ENCODE data around the gene EHHADH. TPM values are rescaled to one million over a fixed set of nuclear protein-coding genes. Genes with fewer than 3 reads are reported as not detected.
"Not testable (repeated sequence)": the region's sequence is repeated elsewhere in the genome, so short reads cannot be mapped to it uniquely, and the experiment has no call there.

Gene EHHADH
- total RNA-seq, 1 experiment from 2014 or later = 9.3 TPM

- no peak for DNase-seq (ENCODE audit: low read depth)
- in situ Hi-C loops (cut with HindIII; ENCODE audit: low pct_unique_long_range_greater_than_20kb, low sequenced_read_pairs) = no loop called here
These were observed 9.6 kb upstream of the EHHADH start for GRCh38 chr3:185263423-185263822.

DNA sequence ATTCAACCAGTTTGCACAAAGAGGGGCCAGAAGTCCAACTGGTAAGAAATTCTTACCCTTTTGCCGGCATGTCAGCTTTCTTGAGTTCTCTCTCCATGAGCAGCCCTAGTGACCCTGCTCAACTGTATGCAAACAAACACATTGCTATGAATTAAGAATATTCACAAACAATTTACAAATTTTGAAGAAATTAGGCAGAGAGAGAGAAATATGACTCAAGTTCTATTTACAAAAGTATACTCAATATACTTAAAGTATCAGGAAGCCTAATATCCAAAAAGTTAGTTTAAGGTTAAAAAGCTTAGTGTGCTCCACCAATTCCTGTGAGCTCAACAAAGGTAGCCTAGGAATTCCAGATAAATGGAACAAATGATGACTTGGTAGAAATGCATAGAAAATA, 3.5 kb upstream of the EHHADH start:
- in situ Hi-C loops (cut with HindIII; ENCODE audit: low pct_unique_long_range_greater_than_20kb, low sequenced_read_pairs) = no loop called here
- DNase-seq (ENCODE audit: low read depth) = no peak

- no peak for DNase-seq (ENCODE audit: low read depth)
- in situ Hi-C loops (cut with HindIII; ENCODE audit: low pct_unique_long_range_greater_than_20kb, low sequenced_read_pairs) = no loop called here
These were observed 950 bp upstream of the EHHADH start for GRCh38 chr3:185254799-185255198.

GRCh38 chr3:185253133-185253532, 716 bp downstream of the EHHADH start:
- DNase-seq (ENCODE audit: low read depth); in situ Hi-C loops (cut with HindIII; ENCODE audit: low pct_unique_long_range_greater_than_20kb, low sequenced_read_pairs): not testable (repeated sequence)

- no peak for DNase-seq (ENCODE audit: low read depth)
These were observed 2.6 kb downstream of the EHHADH start for GRCh38 chr3:185251272-185251671.

GRCh38 chr3:185250653-185251052, 3.2 kb downstream of the EHHADH start:
- in situ Hi-C loops (cut with HindIII; ENCODE audit: low pct_unique_long_range_greater_than_20kb, low sequenced_read_pairs) = no loop called here
- peak; percentile 16 for DNase-seq (ENCODE audit: low read depth)

More at GRCh38 chr3:185251272-185251671, 2.6 kb downstream of the EHHADH start:
- in situ Hi-C loops (cut with HindIII; ENCODE audit: low pct_unique_long_range_greater_than_20kb, low sequenced_read_pairs) = no loop called here

GRCh38 chr3:185250247-185250646, 3.6 kb downstream of the EHHADH start:
- in situ Hi-C loops (cut with HindIII; ENCODE audit: low pct_unique_long_range_greater_than_20kb, low sequenced_read_pairs) = no loop called here

DNA sequence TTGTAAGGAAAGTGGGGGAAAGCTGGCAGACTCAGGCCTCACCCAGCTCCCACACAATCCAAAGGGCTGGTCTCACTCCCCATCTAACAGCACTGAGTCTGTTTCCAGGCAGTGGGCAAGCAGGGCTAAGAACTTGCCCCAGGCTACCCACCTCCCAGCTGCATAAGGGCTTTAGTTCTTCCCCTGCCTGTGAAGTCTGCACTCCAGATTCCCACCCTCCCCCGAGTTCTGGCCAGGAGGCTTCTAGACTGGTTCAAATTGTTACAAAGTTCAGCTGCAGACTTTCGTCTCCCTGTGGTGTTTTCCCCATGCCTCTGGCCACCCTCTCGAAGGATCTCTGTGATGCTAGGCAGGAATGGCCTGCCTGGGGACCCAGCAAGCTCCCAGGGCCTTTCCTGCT, 11.2 kb downstream of the EHHADH start:
- in situ Hi-C loops (cut with HindIII; ENCODE audit: low pct_unique_long_range_greater_than_20kb, low sequenced_read_pairs) = no loop called here
- DNase-seq (ENCODE audit: low read depth) = no peak

More at GRCh38 chr3:185250247-185250646, 3.6 kb downstream of the EHHADH start:
- DNase-seq (ENCODE audit: low read depth) = peak; percentile 27

GRCh38 chr3:185236969-185237368, 16.9 kb downstream of the EHHADH start:
- in situ Hi-C loops (cut with HindIII; ENCODE audit: low pct_unique_long_range_greater_than_20kb, low sequenced_read_pairs) = no loop called here
- DNase-seq (ENCODE audit: low read depth) = no peak

GRCh38 chr3:185233328-185233727, 20.5 kb downstream of the EHHADH start:
- DNase-seq (ENCODE audit: low read depth) = no peak
- in situ Hi-C loops (cut with HindIII; ENCODE audit: low pct_unique_long_range_greater_than_20kb, low sequenced_read_pairs) = no loop called here

DNA sequence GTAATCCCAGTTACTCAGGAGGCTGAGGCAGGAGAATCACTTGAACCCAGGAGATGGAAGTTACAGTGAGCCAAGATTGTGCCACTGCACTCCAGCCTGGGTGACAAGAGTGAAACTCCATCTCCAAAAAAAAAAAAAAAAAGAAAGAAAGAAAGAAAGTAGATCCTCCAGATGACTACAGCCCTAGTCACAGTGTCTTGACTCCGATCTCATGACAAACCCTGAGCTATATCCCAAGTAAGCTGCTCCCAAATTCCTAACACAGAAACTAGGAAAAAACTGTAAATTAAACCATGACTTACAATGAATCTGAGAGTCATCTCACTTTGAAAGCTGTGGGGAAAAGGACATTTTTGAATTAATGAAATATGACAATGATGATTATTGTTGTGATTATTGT, 27.3 kb downstream of the EHHADH start:
- in situ Hi-C loops (cut with HindIII; ENCODE audit: low pct_unique_long_range_greater_than_20kb, low sequenced_read_pairs); DNase-seq (ENCODE audit: low read depth): not testable (repeated sequence)

DNA sequence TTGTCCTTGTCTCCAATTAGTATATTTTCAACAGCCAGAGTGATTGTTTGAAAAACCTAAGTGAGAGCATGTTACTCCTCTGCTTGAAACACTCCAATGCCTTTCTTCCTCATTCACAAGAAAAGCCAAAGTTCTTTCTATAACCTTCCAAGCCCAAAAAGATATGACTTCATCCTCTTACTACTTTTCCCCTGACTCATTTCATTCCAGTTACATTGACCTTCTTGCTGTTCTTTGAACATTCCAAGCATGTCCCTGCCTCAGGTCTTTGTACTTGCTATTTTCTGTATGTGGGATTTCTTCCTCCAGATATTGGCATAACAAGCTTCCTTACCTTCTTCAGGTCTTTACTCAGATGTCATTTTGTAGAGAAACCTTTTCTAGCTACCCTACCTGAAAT, 28.3 kb downstream of the EHHADH start:
- DNase-seq (ENCODE audit: low read depth) = peak; percentile 11
- in situ Hi-C loops (cut with HindIII; ENCODE audit: low pct_unique_long_range_greater_than_20kb, low sequenced_read_pairs) = no loop called here

- in situ Hi-C loops (cut with HindIII; ENCODE audit: low pct_unique_long_range_greater_than_20kb, low sequenced_read_pairs) = no loop called here
- DNase-seq (ENCODE audit: low read depth) = no peak
These were observed 28.8 kb downstream of the EHHADH start for GRCh38 chr3:185225080-185225479.

DNA sequence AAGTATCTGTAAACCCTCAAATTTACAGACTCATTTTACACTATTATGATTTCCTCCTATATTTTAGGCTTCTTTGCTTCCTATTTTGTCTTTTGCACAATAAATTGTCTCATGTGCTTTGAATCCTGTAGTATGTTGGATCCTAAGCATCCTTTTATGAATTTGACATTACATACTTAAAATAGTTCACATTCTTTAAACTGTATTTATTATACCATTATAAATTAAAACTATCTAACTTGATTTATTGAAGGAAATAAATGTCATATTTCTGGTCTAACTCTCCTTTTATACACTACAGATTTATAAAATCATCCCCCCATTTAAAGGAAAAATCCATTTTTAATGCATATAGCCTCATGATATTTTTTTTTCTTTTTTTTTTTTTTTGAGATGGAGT, 32.6 kb downstream of the EHHADH start:
- DNase-seq (ENCODE audit: low read depth) = no peak
- in situ Hi-C loops (cut with HindIII; ENCODE audit: low pct_unique_long_range_greater_than_20kb, low sequenced_read_pairs) = no loop called here

DNA sequence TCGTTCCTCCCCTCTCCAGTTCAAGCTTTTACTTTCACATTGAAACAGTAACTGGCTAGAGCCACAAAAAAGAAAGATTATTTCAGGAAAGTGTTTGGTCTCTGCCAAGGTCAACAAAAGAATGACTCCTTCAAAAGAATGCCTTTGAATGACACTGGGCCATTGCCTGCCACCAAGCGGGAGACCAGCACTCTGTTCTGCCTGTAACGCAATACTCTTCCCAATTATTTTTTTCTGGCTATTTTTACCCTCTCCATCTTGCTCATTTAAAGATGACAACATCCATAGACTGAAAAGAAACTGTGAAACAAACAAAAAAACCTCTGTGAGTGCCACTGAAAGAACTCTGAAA, 37.3 kb downstream of the EHHADH start:
- DNase-seq (ENCODE audit: low read depth) = no peak
- in situ Hi-C loops (cut with HindIII; ENCODE audit: low pct_unique_long_range_greater_than_20kb, low sequenced_read_pairs) = no loop called here

- no peak for DNase-seq (ENCODE audit: low read depth)
These were observed 37.8 kb downstream of the EHHADH start for GRCh38 chr3:185215873-185216606.

GRCh38 chr3:185212559-185212958, 41.3 kb downstream of the EHHADH start:
- DNase-seq (ENCODE audit: low read depth) = no peak
- in situ Hi-C loops (cut with HindIII; ENCODE audit: low pct_unique_long_range_greater_than_20kb, low sequenced_read_pairs) = no loop called here

More at GRCh38 chr3:185215873-185216606, 37.8 kb downstream of the EHHADH start:
- in situ Hi-C loops (cut with HindIII; ENCODE audit: low pct_unique_long_range_greater_than_20kb, low sequenced_read_pairs) = no loop called here

DNA sequence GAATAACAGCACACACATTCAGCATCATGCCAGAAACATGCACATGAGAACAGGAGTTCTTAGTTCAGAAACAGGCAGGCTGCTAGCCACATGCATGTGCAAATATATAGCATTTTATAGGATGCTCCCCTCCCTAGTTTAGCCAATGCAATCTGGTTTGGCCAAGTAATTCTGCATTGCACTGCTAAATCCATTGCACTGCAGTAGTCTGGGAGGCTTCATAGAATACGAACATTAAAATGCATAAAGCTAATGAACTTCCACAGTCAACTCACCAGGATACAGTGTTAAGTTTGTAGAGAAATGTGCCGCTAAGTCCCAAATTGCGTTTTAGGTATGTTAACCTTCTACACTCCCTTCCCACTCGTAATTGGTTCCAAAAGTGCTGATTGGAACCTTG, 41.8 kb downstream of the EHHADH start:
- no peak for DNase-seq (ENCODE audit: low read depth)
- in situ Hi-C loops (cut with HindIII; ENCODE audit: low pct_unique_long_range_greater_than_20kb, low sequenced_read_pairs) = no loop called here

GRCh38 chr3:185210621-185211142, 43.2 kb downstream of the EHHADH start:
- no peak for DNase-seq (ENCODE audit: low read depth)
- in situ Hi-C loops (cut with HindIII; ENCODE audit: low pct_unique_long_range_greater_than_20kb, low sequenced_read_pairs) = no loop called here

- in situ Hi-C loops (cut with HindIII; ENCODE audit: low pct_unique_long_range_greater_than_20kb, low sequenced_read_pairs) = no loop called here
These were observed 45.0 kb downstream of the EHHADH start for GRCh38 chr3:185208823-185209222.

More at GRCh38 chr3:185208823-185209222, 45.0 kb downstream of the EHHADH start:
- DNase-seq (ENCODE audit: low read depth) = no peak

Measured in Caki2 (cell line).